Measurements from ENCODE around the gene LMF1.
"Not testable (repeated sequence)": the region's sequence is repeated elsewhere in the genome, so short reads cannot be mapped to it uniquely, and the experiment has no call there.

LMF1 gene

DNA sequence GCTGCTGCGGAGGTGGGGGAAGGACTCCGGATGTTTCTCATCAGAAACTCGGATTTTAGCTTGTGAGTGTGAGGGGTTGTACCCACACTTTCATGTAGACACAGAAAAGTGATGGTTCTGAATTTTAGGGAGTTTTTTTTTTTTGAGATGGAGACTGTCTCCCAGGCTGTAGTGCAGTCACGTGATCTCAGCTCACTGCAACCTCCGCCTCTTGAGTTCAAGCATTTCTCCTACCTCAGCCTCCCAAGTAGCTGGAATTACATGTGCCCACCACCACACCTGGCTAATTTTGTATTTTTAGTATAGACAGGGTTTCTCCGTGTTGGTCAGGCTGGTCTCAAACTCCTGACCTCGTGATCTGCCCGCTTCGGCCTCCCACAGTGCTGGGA, 147.9 kb downstream of the LMF1 start:
- H3K9me3 Mint-ChIP-seq, result no peaks in the 10 kb centered on the region
- no peak overlapping the region for H3K4me3 Mint-ChIP-seq
- H3K4me1 Mint-ChIP-seq (ENCODE audit: low read depth), result peaks cover 9% of the 10 kb centered on the region
- no peak overlapping the region for H3K27ac Mint-ChIP-seq
- no peak for DNase-seq (ENCODE audit: low spot score)
- H3K27me3 Mint-ChIP-seq (ENCODE audit: low read depth), result no peaks in the 10 kb centered on the region
- no peaks in the 10 kb centered on the region for H3K36me3 Mint-ChIP-seq (ENCODE audit: low read depth)

GRCh38 chr16:822174-822908, 148.4 kb downstream of the LMF1 start:
- no peak for DNase-seq (ENCODE audit: low spot score)
- Mint-ChIP-seq H3K9me3 (no peaks in the 10 kb centered on the region), H3K4me3 (no peak overlapping the region), H3K4me1 (ENCODE audit: low read depth) (peaks cover 9% of the 10 kb centered on the region), H3K27ac (no peak overlapping the region), H3K27me3 (ENCODE audit: low read depth) (no peaks in the 10 kb centered on the region), H3K36me3 (ENCODE audit: low read depth) (no peaks in the 10 kb centered on the region)

DNA sequence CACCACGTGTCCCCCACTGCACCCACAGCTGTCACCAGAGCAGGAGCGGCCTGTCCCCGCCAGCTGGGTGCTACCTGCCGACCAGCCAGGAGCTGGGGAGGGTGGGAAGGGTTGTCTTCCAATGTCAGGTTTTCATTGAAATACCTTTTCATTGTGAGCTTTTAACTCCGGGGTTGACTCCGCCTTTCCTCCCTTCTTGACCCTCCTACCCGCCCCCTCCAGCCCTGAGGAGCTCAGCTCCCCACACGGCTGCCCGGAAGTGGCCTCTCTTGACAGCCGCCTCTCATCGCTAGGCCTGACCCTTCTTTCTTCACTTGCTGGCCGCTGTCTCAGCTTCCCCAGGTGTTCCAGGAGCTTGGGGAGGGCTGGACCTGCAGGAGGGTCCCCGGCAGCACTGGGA, 149.0 kb downstream of the LMF1 start:
- H3K27ac Mint-ChIP-seq, result no peak overlapping the region
- H3K4me3 Mint-ChIP-seq, result no peak overlapping the region
- H3K36me3 Mint-ChIP-seq (ENCODE audit: low read depth), result no peaks in the 10 kb centered on the region
- H3K4me1 Mint-ChIP-seq (ENCODE audit: low read depth), result peaks cover 9% of the 10 kb centered on the region
- no peaks in the 10 kb centered on the region for H3K9me3 Mint-ChIP-seq
- H3K27me3 Mint-ChIP-seq (ENCODE audit: low read depth), result no peaks in the 10 kb centered on the region
- no peak for DNase-seq (ENCODE audit: low spot score)

GRCh38 chr16:820748-821147, 150.0 kb downstream of the LMF1 start:
- DNase-seq (ENCODE audit: low spot score), result no peak
- Mint-ChIP-seq H3K4me3 (no peak overlapping the region), H3K9me3 (no peaks in the 10 kb centered on the region), H3K36me3 (ENCODE audit: low read depth) (no peaks in the 10 kb centered on the region), H3K27ac (no peak overlapping the region), H3K27me3 (ENCODE audit: low read depth) (no peaks in the 10 kb centered on the region), H3K4me1 (ENCODE audit: low read depth) (peaks cover 9% of the 10 kb centered on the region)

DNA sequence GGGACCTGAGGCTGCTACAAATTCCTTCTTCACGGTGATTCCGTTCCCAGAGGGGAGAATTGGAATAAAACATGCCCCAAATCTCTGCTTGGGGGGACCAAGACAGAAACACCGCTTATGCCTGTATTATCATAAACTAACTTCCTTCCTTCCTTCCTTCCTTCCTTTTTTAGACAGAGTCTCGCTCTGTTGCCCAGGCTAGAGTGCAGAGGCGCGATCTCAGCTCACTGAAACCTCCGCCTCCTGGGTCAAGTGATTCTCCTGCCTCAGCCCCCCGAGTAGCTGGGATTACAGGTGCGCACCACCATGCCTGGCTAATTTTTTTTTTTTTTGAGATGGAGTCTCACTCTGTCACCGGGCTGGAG, 150.8 kb downstream of the LMF1 start:
- H3K9me3 Mint-ChIP-seq; H3K36me3 Mint-ChIP-seq (ENCODE audit: low read depth); H3K4me1 Mint-ChIP-seq (ENCODE audit: low read depth); DNase-seq (ENCODE audit: low spot score); H3K27me3 Mint-ChIP-seq (ENCODE audit: low read depth): not testable (repeated sequence)
- Mint-ChIP-seq H3K4me3 (peak overlapping the region; percentile 34), H3K27ac (peak overlapping the region; percentile 87)

DNA sequence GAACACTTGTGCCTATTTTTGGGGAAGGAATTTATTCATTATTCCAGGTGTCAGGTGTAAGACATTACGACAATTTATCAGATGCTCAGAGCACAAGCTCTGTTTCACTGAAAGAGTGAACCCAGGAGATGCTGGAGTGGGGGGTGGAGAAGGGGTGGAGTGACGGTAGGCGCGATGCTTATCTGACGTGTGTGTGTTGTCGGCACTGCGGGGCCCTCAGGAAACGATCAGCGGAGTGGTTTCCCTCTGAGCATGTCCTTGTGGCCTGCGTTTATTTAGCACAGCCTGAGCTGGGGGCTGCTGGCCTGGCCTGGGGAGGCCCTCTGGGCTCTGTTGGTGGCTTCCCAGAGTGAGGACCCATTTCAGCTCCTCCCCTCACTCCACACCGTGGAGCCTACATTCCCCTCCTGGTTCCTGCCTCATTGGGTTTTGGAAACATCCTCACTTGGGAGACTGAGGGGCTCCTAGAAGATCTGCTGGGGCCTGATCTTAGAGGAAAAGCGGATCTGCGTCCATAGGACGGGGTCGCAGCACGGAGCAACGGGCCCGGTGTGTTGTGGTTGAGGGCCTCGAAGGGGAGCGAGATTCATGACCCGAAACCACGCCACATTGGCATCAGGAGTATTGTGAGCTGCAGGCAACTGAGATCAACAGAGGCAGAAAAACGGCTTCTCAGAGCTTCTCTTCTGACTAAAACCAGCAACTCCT, 151.3 kb downstream of the LMF1 start:
- Mint-ChIP-seq H3K4me3 (peak overlapping the region; percentile 66), H3K4me1 (ENCODE audit: low read depth) (peaks cover 9% of the 10 kb centered on the region), H3K9me3 (no peaks in the 10 kb centered on the region), H3K36me3 (ENCODE audit: low read depth) (no peaks in the 10 kb centered on the region), H3K27me3 (ENCODE audit: low read depth) (no peaks in the 10 kb centered on the region), H3K27ac (peak overlapping the region; percentile 87)
- peak; percentile 40 for DNase-seq (ENCODE audit: low spot score)

GRCh38 chr16:818592-818991, 152.2 kb downstream of the LMF1 start:
- Mint-ChIP-seq H3K36me3 (ENCODE audit: low read depth) (no peaks in the 10 kb centered on the region), H3K4me3 (no peak overlapping the region), H3K27ac (no peak overlapping the region), H3K9me3 (no peaks in the 10 kb centered on the region), H3K27me3 (ENCODE audit: low read depth) (peaks cover 5% of the 10 kb centered on the region), H3K4me1 (ENCODE audit: low read depth) (peaks cover 9% of the 10 kb centered on the region)
- DNase-seq (ENCODE audit: low spot score), result no peak

GRCh38 chr16:818132-818531, 152.7 kb downstream of the LMF1 start:
- Mint-ChIP-seq H3K36me3 (ENCODE audit: low read depth) (no peaks in the 10 kb centered on the region), H3K27me3 (ENCODE audit: low read depth) (peaks cover 5% of the 10 kb centered on the region), H3K9me3 (no peaks in the 10 kb centered on the region), H3K4me3 (no peak overlapping the region), H3K4me1 (ENCODE audit: low read depth) (peaks cover 9% of the 10 kb centered on the region), H3K27ac (no peak overlapping the region)
- DNase-seq (ENCODE audit: low spot score), result no peak

DNA sequence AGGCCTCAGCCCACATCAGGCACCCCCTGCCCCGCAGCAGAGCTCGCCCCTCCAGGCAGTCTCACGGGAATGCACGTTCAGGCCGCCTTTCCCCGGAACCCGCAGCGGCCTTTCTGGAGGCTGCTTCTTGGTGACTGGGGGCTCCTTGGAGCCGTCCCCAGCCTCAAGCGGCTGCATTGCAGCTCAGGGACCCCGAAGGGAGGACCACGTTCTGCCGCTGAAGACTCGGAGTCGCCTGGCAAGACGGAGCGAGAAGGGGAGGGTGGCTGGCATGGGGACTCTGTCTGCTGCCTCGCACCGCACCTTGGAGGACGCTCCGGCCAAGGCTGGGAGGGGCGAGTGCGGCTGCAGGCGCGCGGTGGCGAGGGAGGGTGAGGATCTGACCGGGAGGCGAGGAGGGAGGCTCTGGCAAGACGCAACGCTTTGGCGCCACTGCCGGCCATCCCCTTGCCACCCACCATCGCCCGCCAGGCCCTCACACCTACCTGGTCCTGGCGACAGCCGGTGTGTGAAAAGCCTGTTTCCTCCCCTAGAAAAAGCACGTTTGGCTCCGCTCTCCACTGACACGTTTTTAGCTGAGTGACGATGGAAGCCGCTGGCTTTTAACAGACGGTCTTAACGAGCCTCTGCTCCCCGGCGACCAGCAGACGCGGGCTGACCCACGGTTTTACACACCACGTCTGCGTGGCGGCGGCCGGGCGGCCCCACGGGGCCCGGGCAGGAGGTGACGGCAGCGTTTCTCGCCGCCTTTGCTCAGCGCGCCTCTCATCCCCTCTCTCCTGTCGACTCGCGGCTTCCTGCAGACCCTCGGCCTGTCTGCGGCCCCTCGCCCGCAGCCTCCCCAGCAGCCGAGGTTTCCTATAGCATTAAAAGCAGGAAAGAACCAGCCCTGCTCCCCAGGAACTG, 153.5 kb downstream of the LMF1 start:
- no peak for DNase-seq (ENCODE audit: low spot score)
- no peak overlapping the region for H3K4me3 Mint-ChIP-seq
- H3K36me3 Mint-ChIP-seq (ENCODE audit: low read depth), result no peaks in the 10 kb centered on the region
- no peak overlapping the region for H3K27ac Mint-ChIP-seq
- peaks cover 10% of the 10 kb centered on the region for H3K27me3 Mint-ChIP-seq (ENCODE audit: low read depth)
- peaks cover 9% of the 10 kb centered on the region for H3K4me1 Mint-ChIP-seq (ENCODE audit: low read depth)
- no peaks in the 10 kb centered on the region for H3K9me3 Mint-ChIP-seq

GRCh38 chr16:815861-816260, 154.9 kb downstream of the LMF1 start:
- Mint-ChIP-seq H3K4me3 (no peak overlapping the region), H3K4me1 (ENCODE audit: low read depth) (peaks cover 9% of the 10 kb centered on the region), H3K27me3 (ENCODE audit: low read depth) (peaks cover 14% of the 10 kb centered on the region), H3K27ac (no peak overlapping the region), H3K36me3 (ENCODE audit: low read depth) (no peaks in the 10 kb centered on the region), H3K9me3 (no peaks in the 10 kb centered on the region)
- DNase-seq (ENCODE audit: low spot score), result no peak

- DNase-seq (ENCODE audit: low spot score), result no peak
- no peak overlapping the region for H3K27ac Mint-ChIP-seq
- no peaks in the 10 kb centered on the region for H3K36me3 Mint-ChIP-seq (ENCODE audit: low read depth)
- peaks cover 14% of the 10 kb centered on the region for H3K27me3 Mint-ChIP-seq (ENCODE audit: low read depth)
- H3K4me3 Mint-ChIP-seq, result no peak overlapping the region
- H3K9me3 Mint-ChIP-seq, result no peaks in the 10 kb centered on the region
- H3K4me1 Mint-ChIP-seq (ENCODE audit: low read depth), result peaks cover 8% of the 10 kb centered on the region
These were observed 155.8 kb downstream of the LMF1 start for GRCh38 chr16:814974-815373.

DNA sequence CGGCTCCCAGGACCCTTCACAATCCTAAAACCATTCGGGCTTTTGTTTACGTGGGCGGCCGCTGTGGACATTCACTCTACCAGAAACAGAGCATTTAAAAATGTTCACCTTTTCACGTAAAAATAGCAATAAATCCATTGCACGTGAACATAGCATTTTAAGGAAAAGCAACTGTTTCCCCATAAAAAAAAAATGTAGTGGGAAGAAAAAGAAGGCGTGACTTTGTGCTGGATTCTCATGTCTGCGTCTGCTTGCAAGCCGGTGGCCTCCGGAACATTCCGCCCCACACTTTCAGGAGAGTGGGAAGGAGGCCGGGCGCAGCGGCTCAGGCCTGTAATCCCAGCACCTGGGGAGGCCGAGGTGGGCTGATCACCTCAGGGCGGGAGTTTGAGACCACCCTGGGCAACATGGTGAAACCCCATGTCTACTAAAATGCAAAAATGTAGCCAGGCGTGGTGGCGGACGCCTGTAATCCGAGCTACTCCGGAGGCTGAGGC, 156.8 kb downstream of the LMF1 start:
- no peak overlapping the region for H3K4me3 Mint-ChIP-seq
- H3K27me3 Mint-ChIP-seq (ENCODE audit: low read depth), result peaks cover 14% of the 10 kb centered on the region
- no peaks in the 10 kb centered on the region for H3K9me3 Mint-ChIP-seq
- H3K27ac Mint-ChIP-seq, result no peak overlapping the region
- no peaks in the 10 kb centered on the region for H3K36me3 Mint-ChIP-seq (ENCODE audit: low read depth)
- peaks cover 4% of the 10 kb centered on the region for H3K4me1 Mint-ChIP-seq (ENCODE audit: low read depth)
- no peak for DNase-seq (ENCODE audit: low spot score)

- Mint-ChIP-seq H3K36me3 (ENCODE audit: low read depth) (no peaks in the 10 kb centered on the region), H3K27ac (no peak overlapping the region), H3K27me3 (ENCODE audit: low read depth) (peaks cover 14% of the 10 kb centered on the region), H3K4me1 (ENCODE audit: low read depth) (peaks cover 7% of the 10 kb centered on the region), H3K9me3 (no peaks in the 10 kb centered on the region), H3K4me3 (no peak overlapping the region)
- DNase-seq (ENCODE audit: low spot score), result peak; percentile 41
These were observed 157.4 kb downstream of the LMF1 start for GRCh38 chr16:813204-813915.
